ENCODE measurements around the gene SLX4.
"Not testable (repeated sequence)": the region's sequence is repeated elsewhere in the genome, so short reads cannot be mapped to it uniquely, and the experiment has no call there.

SLX4 gene

DNA sequence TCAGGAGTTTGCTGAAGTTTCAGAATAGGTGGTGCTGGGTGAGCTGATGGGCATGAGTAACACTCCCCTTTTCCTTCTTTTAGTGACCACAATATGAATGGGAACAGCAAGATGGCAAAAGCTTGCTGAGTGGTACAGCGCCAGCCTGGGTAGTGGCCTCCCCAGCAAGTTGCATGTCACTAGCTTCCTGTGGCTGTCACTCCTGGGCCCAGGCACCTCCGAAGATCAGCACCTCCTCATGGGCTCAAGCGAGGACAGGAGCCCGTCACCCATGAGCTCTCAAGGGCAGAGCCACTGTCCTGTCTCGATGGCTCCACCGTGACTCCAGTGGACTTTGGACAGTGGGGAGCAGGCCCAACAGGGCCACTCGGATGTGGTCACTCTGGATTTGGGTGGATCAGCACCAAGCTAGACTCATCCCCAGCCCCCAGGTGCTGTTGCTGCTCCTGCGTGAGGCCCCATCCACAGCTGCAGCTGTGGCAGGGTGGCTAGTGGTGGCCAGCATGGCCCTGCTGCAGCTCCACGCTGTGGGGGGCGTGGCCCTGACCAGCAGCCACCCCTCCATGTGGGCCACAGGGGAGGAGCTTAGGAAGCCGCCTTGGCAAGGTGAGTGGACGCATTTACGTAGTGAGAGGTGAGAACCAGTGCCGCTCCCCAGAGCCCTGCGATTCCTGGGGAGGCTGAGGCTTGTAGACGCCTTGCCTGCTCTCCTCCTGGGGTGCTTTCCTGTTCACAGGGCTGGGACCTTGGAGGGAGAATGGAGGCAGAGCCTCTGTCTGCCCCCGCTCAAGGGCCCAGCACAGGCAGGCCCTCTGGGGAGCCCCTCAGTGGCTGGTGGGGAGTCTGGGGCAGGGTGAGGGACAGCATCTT lies 29.5 kb upstream of the SLX4 start:
- no peak for ATAC-seq
- DNase-seq = no peak

DNA sequence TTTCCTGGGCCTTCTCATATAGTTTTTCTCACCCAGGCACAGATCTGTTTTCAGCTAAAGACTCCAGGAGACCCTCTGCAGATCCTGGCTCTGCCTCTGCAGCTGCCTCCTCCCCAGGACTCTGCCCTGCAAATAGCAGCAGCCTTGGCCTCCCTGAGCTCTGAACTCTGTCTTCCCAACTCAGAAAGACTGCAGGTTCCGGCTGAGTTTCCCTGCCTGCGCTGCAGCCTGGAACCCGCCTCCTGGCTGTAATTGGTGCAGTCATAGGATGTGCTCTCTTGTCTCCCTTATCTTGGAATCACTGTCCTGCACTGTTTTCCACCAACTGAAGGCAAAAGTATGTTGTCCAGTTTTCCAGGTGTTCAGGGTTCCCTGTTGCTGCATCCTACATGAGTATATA lies 28.8 kb upstream of the SLX4 start:
- ATAC-seq (no peak), DNase-seq (no peak)

GRCh38 chr16:3638916-3639644 lies 27.7 kb upstream of the SLX4 start:
- no peak for ATAC-seq

GRCh38 chr16:3637371-3637923 lies 26.0 kb upstream of the SLX4 start:
- peak; percentile 22 for DNase-seq

More at GRCh38 chr16:3638916-3639644, 27.7 kb upstream of the SLX4 start:
- no peak for DNase-seq

GRCh38 chr16:3625911-3626732 lies 14.7 kb upstream of the SLX4 start:
- DNase-seq (no peak), ATAC-seq (peak; percentile 84)

More at GRCh38 chr16:3637371-3637923, 26.0 kb upstream of the SLX4 start:
- ATAC-seq = peak; percentile 40

DNA sequence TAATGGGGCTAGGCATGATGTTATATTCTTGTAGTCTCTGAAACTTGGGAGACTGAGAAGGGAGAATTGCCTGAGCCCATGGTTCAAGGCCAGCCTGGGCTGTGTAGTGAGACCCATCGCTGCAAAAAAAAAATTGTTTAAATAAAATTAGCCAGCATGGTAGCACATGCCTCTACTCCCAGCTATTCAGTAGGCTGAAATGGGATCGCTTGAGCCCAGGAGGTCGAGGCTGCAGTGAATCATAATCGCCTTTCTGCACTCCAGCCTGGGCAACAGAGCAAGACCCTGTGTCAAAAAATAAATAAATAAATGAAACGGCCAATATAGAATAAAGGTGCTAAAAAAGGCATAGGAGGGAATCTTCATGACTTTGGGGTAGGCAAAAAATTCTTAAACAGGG lies 13.9 kb upstream of the SLX4 start:
- ATAC-seq (no peak), DNase-seq (no peak)

DNA sequence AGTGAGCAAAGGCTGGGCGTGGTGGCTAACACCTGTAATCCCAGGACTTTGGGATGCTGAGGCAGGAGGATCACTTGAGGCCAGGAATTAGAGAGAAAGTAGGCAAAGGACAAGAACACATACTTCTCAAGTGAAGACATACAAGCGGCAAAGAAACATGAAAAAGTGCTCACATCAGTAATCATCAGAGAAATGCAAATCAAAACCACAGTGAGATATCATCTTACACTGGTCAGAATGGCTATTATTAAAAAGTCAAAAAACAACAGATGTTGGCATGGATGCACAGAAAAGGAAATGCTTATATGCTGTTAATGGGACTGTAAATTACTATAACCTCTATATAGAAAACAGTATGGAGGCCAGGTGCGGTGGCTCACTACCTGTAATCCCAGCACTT lies 12.2 kb upstream of the SLX4 start:
- no peak for ATAC-seq

GRCh38 chr16:3618769-3619141 lies 7.3 kb upstream of the SLX4 start:
- DNase-seq (no peak), ATAC-seq (peak; percentile 29)

More for the DNA sequence above, 12.2 kb upstream of the SLX4 start:
- no peak for DNase-seq

DNA sequence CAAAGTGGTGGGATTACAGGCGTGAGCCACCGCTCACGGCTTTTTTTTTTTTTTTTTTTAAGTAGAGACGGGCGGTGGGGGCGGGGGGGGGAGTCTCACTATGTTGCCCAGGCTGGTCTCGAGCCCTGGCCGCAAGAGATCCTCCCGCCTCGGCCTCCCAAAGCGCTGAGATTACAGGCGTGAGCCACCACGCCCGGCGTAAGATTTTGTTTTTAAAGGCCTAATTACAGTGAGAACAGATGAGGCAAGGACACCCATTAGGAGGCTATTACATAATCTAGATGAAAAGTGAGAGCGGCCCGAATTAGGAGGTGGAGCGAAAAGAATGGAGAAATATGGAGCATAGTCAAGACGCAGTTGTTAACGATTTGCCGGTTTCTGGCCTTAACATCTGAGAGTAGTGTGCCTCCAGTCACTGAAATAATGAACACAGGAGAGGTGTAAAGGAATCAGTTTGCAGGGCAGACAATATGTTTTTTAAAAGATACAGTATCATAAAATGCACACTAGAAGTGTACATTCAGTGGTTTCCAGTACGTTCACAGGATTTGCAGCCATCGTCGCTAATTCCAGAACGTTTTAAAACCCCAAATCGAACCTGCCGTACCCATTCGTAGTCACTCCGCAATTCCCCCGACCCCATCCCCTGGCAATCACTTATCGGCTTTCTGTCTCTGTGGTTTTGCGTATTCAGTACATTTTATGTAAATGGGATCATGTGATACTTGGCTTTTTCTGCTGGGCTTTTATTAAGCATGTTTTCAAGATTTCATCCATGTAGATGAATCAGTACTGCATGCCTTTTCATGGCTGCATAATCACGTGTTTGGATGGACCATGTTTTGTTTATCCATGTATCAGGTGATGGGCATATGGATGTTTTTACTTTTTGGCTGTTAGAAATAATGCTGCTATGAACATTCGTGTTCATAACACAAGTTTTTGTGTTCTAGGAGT lies 1.4 kb upstream of the SLX4 start:
- ATAC-seq (no peak), DNase-seq (no peak)

DNA sequence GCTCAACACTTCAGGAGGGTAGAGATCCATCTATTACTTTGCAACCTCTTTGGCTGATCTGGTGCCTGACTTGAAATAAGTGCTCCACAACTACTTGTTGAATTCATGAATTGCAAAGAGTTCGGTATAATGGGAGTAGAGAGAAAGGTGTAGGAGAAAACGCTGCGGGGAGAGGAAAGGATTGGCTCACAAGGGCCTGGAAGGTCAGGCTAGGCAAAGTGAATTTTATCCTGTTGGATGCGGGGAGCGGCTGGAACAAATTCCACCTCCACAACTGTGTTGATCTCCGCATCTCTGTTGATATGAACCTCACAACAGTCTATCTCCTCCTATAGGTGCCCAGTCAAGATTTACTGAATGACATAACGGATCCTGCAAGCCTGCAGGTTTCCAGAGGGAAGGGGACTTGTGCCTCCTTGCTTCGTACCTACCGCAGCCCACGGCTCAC lies 684 bp downstream of the SLX4 start:
- no peak for ATAC-seq
- no peak for DNase-seq

DNA sequence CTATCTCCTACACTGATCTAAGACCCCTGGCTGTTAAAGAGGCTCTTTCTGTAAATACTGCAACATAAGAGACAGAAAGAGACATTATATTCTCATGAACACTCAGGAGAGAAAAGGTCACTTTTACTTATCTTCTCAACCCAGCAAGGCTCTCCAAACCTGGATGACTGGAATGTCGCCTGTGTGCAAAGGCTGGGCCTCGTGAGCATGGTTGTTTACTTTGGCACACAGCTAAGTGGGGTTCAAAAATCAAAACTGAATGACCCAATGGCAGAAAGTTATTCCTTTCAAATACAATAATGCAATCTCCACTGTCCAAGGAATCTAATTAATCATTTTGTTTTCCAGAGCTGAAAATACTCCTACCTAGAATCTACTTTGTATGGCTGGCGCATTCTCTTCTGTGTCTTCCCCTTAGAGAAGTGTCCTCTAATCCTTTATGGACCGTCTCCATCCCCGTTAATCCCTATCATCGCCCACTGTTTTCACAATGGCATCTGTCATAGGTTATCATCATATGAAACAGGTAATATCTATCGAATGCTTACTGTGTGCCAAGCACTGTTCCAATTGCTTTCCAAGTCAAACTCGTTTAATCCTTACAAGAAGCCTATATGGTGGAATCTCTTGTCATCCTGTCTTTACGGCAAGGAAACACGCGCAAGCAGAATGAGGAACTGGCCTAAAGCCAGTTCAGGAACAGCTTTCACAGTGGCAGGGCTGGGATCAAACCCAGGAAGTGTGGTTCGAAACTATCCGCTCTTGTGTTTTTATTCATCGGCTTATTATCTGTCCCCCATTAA lies 1.3 kb downstream of the SLX4 start:
- no peak for DNase-seq
- ATAC-seq = no peak

GRCh38 chr16:3608976-3609375 lies 2.4 kb downstream of the SLX4 start:
- not testable (repeated sequence) for DNase-seq, ATAC-seq

- no peak for DNase-seq
- ATAC-seq = no peak
Measured at GRCh38 chr16:3608069-3608468, 3.3 kb downstream of the SLX4 start.

DNA sequence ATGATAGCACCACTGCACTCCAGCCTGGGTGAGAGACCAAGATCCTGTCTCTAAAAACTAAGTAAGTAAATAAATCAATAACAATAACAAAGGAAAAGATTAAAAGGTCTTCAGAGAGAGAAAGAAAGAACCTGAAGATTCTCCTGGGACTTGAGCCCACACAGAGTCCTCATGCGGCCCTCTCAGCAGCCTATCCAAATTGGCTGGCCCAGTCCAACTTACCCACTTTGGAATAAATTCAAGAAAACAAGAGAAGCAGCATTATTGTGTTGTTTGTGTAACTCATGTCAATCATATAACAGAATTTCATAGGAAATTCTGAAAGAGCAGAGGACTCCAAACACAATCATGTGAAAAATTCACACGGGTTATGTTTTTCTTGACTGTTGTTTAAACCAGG lies 3.8 kb downstream of the SLX4 start:
- DNase-seq (no peak), ATAC-seq (no peak)

- no peak for DNase-seq
- ATAC-seq = no peak
Measured at GRCh38 chr16:3607161-3607560, 4.2 kb downstream of the SLX4 start.

GRCh38 chr16:3606441-3606840 lies 5.0 kb downstream of the SLX4 start:
- ATAC-seq = no peak

GRCh38 chr16:3602320-3602653 lies 9.1 kb downstream of the SLX4 start:
- ATAC-seq = no peak

More at GRCh38 chr16:3606441-3606840, 5.0 kb downstream of the SLX4 start:
- DNase-seq = no peak

DNA sequence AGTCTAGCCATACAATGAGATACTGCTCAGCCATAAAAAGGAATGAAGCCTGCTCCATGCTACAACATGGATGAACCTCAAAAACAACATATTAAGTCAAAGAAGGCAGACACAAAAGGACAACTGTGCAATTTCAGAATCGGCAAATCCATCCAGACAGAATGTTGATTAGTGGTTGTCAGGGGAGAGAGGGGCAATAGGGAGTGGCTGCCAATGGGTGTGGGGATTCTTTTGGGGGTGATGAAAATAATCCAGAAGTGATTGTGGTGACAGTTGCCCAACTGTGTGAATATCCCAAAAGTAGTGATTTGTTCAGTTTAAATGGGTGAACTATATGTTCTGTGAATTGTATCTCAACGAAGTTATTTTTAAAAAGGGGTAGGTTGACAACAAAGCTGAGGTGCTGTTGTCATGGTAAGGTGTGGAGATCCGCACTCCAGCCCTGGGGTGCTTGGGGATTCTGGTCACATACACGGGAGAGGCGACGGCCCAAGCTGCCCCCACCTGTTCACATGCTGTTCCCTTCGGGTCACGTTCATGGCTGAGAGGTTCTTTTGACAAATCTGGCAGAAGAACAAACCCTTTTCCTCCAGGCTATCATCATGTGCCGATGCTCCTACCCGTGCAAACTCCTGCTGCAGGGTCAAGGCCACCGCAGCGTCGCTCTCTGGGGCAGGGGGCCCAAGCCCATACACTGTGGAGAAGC lies 9.6 kb downstream of the SLX4 start:
- ATAC-seq (no peak), DNase-seq (no peak)

More at GRCh38 chr16:3602320-3602653, 9.1 kb downstream of the SLX4 start:
- DNase-seq = no peak

DNA sequence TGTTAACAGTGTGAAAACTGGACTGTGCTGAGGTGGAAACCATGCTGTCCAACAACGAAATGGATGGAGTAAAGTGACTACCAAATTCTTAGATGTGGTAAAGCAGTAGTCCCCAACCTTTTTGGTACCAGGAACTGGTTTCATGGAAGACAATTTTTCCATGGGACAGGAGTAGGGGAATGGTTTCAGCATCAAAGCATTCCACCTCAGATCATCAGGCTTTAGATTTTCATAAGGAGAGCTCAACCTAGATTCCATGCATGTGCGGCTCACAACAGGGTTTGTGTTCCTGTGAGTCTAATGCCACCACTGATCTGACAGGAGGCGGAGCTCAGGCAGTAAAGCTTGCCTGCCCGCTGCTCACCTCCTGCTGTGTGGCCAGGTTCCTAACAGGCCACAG lies 11.5 kb downstream of the SLX4 start:
- no peak for DNase-seq
- no peak for ATAC-seq

DNA sequence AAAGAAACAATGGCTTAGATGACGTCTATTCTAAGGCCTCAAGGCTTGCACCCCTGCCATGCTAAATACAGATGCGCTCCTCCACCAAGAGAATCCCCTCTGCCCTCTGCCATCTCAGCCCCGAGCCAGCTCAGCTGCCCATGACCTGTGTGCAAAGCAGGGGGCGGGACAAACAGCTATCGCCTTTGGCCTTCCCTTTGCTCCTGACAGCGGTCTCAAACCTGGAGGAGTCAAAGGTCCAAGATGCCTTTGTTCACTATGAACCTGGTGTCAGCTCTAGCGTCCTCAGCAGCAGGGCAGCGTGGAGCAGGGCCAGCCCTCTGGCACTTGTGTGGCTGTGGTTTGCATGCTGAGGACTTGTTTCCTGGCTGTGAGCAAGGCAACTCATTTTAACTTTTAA lies 12.3 kb downstream of the SLX4 start:
- no peak for DNase-seq
- ATAC-seq = no peak

Data from stimulated activated naive CD8-positive, alpha-beta T cell treated with anti-CD3 and anti-CD28 coated beads, Interleukin-15, Interleukin-2, amounts not matched to agents 100 U/mL and 50 U/mL, for 24 hours (primary cell).